Measurements from ENCODE around the gene MMADHC.

Gene MMADHC

DNA sequence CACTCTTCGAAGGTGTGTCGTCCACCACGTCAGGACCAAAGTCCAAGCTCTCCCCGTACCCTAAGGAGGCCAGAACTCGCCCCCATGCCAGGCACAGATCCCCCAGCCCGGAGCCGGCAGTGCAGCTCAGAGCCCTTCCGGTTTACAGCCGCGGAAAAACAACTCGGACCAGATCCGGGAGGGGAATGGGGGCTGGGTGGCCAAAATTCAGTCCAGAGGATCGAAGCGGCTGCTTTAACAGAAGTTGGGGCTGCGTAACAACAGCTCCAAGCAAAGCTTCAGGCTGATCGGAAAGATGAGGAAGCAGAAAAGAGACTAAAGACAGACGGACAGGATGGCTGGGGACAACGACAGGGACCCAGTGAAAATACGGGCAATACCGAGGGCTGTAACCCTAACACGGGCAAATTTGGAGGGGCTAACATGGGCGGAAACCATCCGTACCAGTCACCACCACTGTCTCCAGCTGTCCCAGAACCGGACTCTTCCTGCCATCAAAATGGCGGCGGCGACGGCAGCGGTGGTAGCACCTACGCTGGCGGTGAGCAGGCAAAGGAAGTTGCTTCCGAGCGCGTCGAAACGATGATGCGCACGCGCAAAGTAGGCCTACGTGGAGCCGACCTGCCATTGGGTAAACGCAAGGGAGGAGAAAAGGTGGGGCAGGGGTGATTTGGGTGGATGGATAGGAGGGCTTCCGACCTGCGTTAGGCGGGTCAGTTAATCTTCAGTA, at the start of gene MMADHC:
Gene MMADHC, minus strand, starts transcription at position 556 of the 730 bp plus-strand sequence. CDS start 678 bp downstream, outside the sequence.
- POLR2A ChIA-PET (ENCODE audit: low non-redundant PET) = no interaction called here
- TF ChIP-seq, protein P1, sequence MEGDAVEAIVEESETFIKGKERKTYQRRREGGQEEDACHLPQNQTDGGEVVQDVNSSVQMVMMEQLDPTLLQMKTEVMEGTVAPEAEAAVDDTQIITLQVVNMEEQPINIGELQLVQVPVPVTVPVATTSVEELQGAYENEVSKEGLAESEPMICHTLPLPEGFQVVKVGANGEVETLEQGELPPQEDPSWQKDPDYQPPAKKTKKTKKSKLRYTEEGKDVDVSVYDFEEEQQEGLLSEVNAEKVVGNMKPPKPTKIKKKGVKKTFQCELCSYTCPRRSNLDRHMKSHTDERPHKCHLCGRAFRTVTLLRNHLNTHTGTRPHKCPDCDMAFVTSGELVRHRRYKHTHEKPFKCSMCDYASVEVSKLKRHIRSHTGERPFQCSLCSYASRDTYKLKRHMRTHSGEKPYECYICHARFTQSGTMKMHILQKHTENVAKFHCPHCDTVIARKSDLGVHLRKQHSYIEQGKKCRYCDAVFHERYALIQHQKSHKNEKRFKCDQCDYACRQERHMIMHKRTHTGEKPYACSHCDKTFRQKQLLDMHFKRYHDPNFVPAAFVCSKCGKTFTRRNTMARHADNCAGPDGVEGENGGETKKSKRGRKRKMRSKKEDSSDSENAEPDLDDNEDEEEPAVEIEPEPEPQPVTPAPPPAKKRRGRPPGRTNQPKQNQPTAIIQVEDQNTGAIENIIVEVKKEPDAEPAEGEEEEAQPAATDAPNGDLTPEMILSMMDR (conservative IDR thresholded peaks at IDR 0.05; ENCODE audit: low read depth) = no peak
- CTCF ChIA-PET = no interaction called here
- H3K27ac ChIP-seq = peak within 1 kb of the TSS; percentile 94
- peak; percentile 89 for DNase-seq (ENCODE audit: low spot score)

DNA sequence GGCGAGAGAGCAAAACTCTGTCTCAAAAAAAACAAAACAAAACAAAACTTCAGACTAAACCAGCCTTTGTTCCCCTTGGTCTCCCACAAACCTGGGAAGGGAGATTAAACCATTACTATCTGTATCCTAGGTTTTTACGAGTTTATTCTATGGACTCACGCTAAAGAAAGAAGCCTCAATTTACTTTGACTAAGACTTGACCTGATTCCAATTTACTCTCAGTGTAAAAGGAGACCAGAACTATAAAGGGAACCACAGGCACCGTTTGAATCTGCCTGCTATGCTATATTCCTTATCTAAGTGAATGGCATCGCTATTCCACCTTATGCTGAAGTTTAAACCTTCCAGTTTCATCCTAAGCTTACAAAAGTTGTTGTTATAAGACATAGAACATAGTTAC, 46.5 kb upstream of the MMADHC start:
- H3K27ac ChIP-seq = no peak overlapping the region
- ChIA-PET POLR2A (ENCODE audit: low non-redundant PET) (no interaction called here), CTCF (no interaction called here)
- no peak for DNase-seq (ENCODE audit: low spot score)
- TF ChIP-seq, protein P1 (conservative IDR thresholded peaks at IDR 0.05; ENCODE audit: low read depth) = no peak

DNA sequence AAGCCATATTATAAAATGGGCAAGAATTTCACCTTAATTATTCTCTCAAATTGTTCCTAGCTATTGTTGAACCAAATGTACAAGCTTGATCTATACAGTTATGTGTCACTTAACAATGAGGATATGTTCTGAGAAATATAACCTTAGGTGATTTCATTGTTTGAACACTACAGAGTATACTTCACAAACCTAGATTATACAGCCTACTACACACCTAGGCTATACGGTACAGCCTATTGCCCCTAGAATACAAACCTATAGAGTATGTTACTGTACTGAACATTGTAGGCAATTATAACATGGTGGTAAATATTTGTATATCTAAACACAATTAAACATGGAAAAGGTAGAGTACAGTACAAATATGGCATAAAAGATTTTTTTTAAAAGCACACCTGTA, 42.9 kb upstream of the MMADHC start:
- ChIA-PET POLR2A (ENCODE audit: low non-redundant PET) (no interaction called here), CTCF (no interaction called here)
- DNase-seq (ENCODE audit: low spot score) = no peak
- TF ChIP-seq, protein P1 (conservative IDR thresholded peaks at IDR 0.05; ENCODE audit: low read depth) = no peak
- H3K27ac ChIP-seq = no peak overlapping the region

DNA sequence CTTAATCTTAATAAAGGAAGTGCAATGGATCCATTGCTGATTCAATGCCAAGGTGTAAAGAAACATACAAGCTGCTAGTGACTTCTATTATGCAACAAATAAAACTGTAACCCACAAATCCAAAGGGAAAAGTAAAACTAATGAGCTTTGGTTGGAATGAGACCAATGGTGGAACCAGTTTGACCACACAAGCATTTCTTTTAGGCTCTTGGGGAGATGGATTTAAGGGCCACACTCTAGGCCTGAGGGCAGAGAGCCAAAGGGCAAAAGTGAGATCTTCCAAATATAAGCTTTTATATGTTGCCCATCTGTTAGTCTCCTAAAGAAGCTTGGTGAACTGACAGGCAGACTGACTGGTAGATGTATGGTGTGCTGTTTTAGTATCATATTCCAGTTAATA, 41.5 kb upstream of the MMADHC start:
- TF ChIP-seq, protein P1 (conservative IDR thresholded peaks at IDR 0.05; ENCODE audit: low read depth) = no peak
- POLR2A ChIA-PET (ENCODE audit: low non-redundant PET) = no interaction called here
- no peak for DNase-seq (ENCODE audit: low spot score)
- H3K27ac ChIP-seq = no peak overlapping the region
- CTCF ChIA-PET = interaction anchor here (0.6 kb wide), 2 partner anchors 85 to 1792 kb away, joined by 3 to 4 read pairs; no protein-coding TSS in a partner anchor

DNA sequence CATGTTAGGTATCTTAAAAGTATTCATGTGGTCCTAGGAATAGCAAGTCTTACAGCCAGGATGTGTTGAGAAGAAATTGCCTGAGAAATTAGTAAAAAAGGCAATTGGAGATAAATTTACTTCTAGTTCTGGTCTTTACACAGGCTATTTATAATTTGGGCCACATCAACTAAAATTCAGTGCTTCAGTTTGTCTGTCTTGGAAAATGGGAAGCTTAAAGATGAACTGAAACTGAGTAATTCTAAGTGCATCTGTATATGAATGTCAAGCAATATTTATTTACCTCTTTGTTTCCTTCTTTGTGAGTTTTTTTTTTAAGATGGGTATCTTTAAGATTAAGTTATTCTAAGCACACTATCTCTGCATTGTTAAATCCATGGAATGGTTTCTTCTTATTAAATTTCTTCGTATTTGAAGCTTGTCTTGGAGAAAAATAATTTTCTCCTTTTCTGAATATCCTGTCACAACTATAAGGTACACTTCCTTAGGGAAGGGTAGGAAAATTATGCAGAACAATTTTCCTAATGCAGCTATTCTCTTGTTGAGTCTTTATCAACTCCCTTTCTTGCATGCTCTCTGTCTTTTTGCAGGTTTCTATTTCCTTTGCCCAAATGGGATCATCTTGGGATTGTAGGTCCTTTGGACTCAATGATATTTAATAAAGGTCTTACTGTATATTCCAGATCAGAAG, 39.7 kb upstream of the MMADHC start:
- TF ChIP-seq, protein P1 (conservative IDR thresholded peaks at IDR 0.05; ENCODE audit: low read depth) = no peak
- no peak overlapping the region for H3K27ac ChIP-seq
- no peak for DNase-seq (ENCODE audit: low spot score)
- ChIA-PET POLR2A (ENCODE audit: low non-redundant PET) (no interaction called here), CTCF (no interaction called here)

DNA sequence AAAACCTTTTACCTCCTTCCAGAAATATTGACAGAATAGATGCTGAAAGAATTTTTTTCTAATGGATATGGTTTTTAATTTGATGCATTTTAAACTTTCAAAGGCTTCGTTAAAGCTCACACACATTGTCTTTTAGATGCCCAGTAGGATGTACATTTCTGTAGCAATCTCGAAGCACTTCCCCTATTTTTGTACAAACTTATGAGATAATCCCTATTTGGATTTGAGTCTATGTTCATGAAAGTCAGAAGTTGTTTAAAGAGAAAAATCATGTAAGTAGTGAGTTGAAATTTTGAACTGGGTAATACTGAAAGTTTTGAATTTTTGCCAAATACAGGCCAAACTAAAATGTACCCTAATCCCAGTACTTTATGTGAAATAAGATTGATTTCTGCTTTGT, 38.1 kb upstream of the MMADHC start:
- DNase-seq (ENCODE audit: low spot score) = no peak
- TF ChIP-seq, protein P1 (conservative IDR thresholded peaks at IDR 0.05; ENCODE audit: low read depth) = no peak
- H3K27ac ChIP-seq = no peak overlapping the region
- POLR2A ChIA-PET (ENCODE audit: low non-redundant PET) = no interaction called here
- CTCF ChIA-PET = no interaction called here

Data from RWPE1 (cell line).